Endometrial microvascular endothelial cells (primary cell): ENCODE results near the gene MYOZ3. TPM values are rescaled to one million over a fixed set of nuclear protein-coding genes. Genes with fewer than 3 reads are reported as not detected.

ENCODE experiments used
- total RNA-seq: library from RNA; depleted of rRNA; stranded (reverse); fragments of >200 nt; gene quantifications from one replicate; pipeline ENCODE4 v1.2.3, GENCODE V29; 2015; ENCODE audit errors: inconsistent ontology term

MYOZ3 gene
- total RNA-seq, 1 donor from 2014 or later: 0.09 TPM

Other genes with a start within 250 kb of the MYOZ3 start
- gene CD74, start 248.3 kb upstream of the MYOZ3 start, total RNA-seq: 9.4 TPM
- 2,208 TPM for gene RPS14, start 211.5 kb upstream of the MYOZ3 start, total RNA-seq
- 151 TPM for gene NDST1, start 153.1 kb upstream of the MYOZ3 start, total RNA-seq
- 34.8 TPM for gene SYNPO, start 20.6 kb upstream of the MYOZ3 start, total RNA-seq
- 35.1 TPM for gene RBM22, start 39.8 kb downstream of the MYOZ3 start, total RNA-seq
- 56.0 TPM for gene DCTN4, start 97.8 kb downstream of the MYOZ3 start, total RNA-seq
- 12.8 TPM for gene SMIM3, start 117.5 kb downstream of the MYOZ3 start, total RNA-seq
- gene IRGM, start 185.3 kb downstream of the MYOZ3 start, total RNA-seq: not detected
- 3.2 TPM for gene ZNF300, start 243.7 kb downstream of the MYOZ3 start, total RNA-seq